IMR-90 (cell line): ENCODE results near the gene IL17A. TPM values are rescaled to one million over a fixed set of nuclear protein-coding genes. Genes with fewer than 3 reads are reported as not detected.

ENCODE experiments used
- ATAC-seq: fragments of 200-7000 bp; cut with Tn5 transposase; 2 replicates; pipeline ENCODE4 v1.9.1; 2020; ENCODE audit warnings: low read depth, mild to moderate bottlenecking, moderate library complexity
- BruUV-seq: library from RNA; stranded (reverse); fragments of 400-500 nt; replicated peaks from 2 replicates; lab custom pipeline; 2021; lab: Mats Ljungman, UMichigan
- CTCF ChIA-PET: fragments of 300-600 bp; formaldehyde crosslinking; extraction: SDS; loops from one replicate; lab custom pipeline; 2021; ENCODE audit warnings: antibody characterized with exemption; lab: Yijun Ruan, JAX
- POLR2A ChIA-PET: fragments of 300-600 bp; sonication (Branson Sonifier 250); formaldehyde crosslinking; loops from one replicate; lab custom pipeline; 2022; ENCODE audit warnings: antibody characterized with exemption; ENCODE audit not compliant: unreplicated experiment; lab: Charles Lee
- DNase-seq: peaks from one replicate; pipeline ENCODE4 v3.0.0; 2013
- H2AFZ ChIP-seq: replicated peaks from 2 replicates; pipeline ENCODE3; 2013; ENCODE audit warnings: low read length, mild to moderate bottlenecking; ENCODE audit not compliant: poor library complexity
- H2AK5ac ChIP-seq: 2 replicates; pipeline ENCODE4 v1.6.1; 2013; ENCODE audit warnings: low read depth, low read length, inconsistent platforms
- H2AK9ac ChIP-seq: replicated peaks from 2 replicates; pipeline ENCODE3; 2013; ENCODE audit warnings: mild to moderate bottlenecking, low read depth, low read length, moderate library complexity; ENCODE audit not compliant: poor library complexity
- H2BK120ac ChIP-seq: 2 replicates; pipeline ENCODE4 v1.6.1; 2013; ENCODE audit warnings: low read depth, low read length, inconsistent platforms
- H2BK15ac ChIP-seq: 3 replicates; pipeline ENCODE4 v1.6.1; 2013; ENCODE audit warnings: low read depth, low read length, inconsistent platforms
- H2BK20ac ChIP-seq: 2 replicates; pipeline ENCODE4 v1.6.1; 2013; ENCODE audit warnings: low read depth, mild to moderate bottlenecking, inconsistent platforms, low read length, moderate library complexity
- H2BK5ac ChIP-seq: 2 replicates; pipeline ENCODE4 v1.6.1; 2013; ENCODE audit warnings: mild to moderate bottlenecking, low read depth, low read length, inconsistent platforms; ENCODE audit not compliant: poor library complexity, severe bottlenecking
- H3K14ac ChIP-seq: replicated peaks from 2 replicates; pipeline ENCODE4 v1.6.1; 2013; ENCODE audit warnings: low read depth, low read length, inconsistent platforms
- H3K18ac ChIP-seq: 2 replicates; pipeline ENCODE4 v1.6.1; 2013; ENCODE audit warnings: low read depth, low read length, control low read depth
- H3K23ac ChIP-seq: 2 replicates; pipeline ENCODE4 v1.6.1; 2013; ENCODE audit warnings: low read depth, low read length, inconsistent platforms
- H3K27ac ChIP-seq: 2 replicates; pipeline ENCODE4 v1.5.1; 2013; ENCODE audit warnings: mild to moderate bottlenecking, control low read depth, low read length; ENCODE audit not compliant: insufficient read depth
- H3K27me3 ChIP-seq: 2 replicates; pipeline ENCODE4 v1.6.1; 2013; ENCODE audit warnings: low read length; ENCODE audit not compliant: control insufficient read depth, insufficient read depth
- H3K36me3 ChIP-seq: 2 replicates; pipeline ENCODE4 v1.6.1; 2013; ENCODE audit warnings: low read length, mixed read lengths; ENCODE audit not compliant: control insufficient read depth, insufficient read depth
- H3K4ac ChIP-seq: 2 replicates; pipeline ENCODE4 v1.6.1; 2013; ENCODE audit warnings: low read depth, low read length, inconsistent platforms
- H3K4me1 ChIP-seq: 2 replicates; pipeline ENCODE4 v1.6.1; 2013; ENCODE audit warnings: low read length, mixed read lengths; ENCODE audit not compliant: control insufficient read depth, insufficient read depth
- H3K4me2 ChIP-seq: 2 replicates; pipeline ENCODE4 v1.6.1; 2013; ENCODE audit warnings: low read depth, mild to moderate bottlenecking, control low read depth, low read length, moderate library complexity
- H3K4me3 ChIP-seq: 2 replicates; pipeline ENCODE4 v1.5.1; 2013; ENCODE audit warnings: low read depth, mild to moderate bottlenecking, control low read depth, low read length, moderate library complexity; ENCODE audit not compliant: insufficient read depth
- H3K56ac ChIP-seq: 2 replicates; pipeline ENCODE4 v1.6.1; 2013; ENCODE audit warnings: low read length, inconsistent platforms; ENCODE audit not compliant: insufficient read depth; ENCODE audit errors: extremely low read depth
- H3K79me1 ChIP-seq, 2 experiments: 2 replicates each; pipeline ENCODE4 v1.6.1; 2013; ENCODE audit warnings: low read length in 2 of 2, inconsistent platforms in 1 of 2, low read depth in 1 of 2
- H3K9ac ChIP-seq: 2 replicates; pipeline ENCODE4 v1.6.1; 2013; ENCODE audit warnings: low read depth, low read length, control low read depth
- H3K9me1 ChIP-seq: 2 replicates; pipeline ENCODE4 v1.6.1; 2013; ENCODE audit warnings: low read length, inconsistent platforms; ENCODE audit not compliant: insufficient read depth
- H3K9me3 ChIP-seq: 2 replicates; pipeline ENCODE4 v1.6.1; 2013; ENCODE audit warnings: low read length; ENCODE audit not compliant: control insufficient read depth, insufficient read depth
- H4K20me1 ChIP-seq: 2 replicates; pipeline ENCODE4 v1.6.1; 2013; ENCODE audit warnings: low read length, inconsistent platforms; ENCODE audit not compliant: insufficient read depth
- H4K5ac ChIP-seq: 2 replicates; pipeline ENCODE4 v1.6.1; 2013; ENCODE audit warnings: mild to moderate bottlenecking, low read depth, low read length, control low read depth
- H4K8ac ChIP-seq, 2 experiments: 2 replicates each; pipeline ENCODE4 v1.6.1; 2013; ENCODE audit warnings: low read depth in 2 of 2, low read length in 2 of 2, control low read depth in 1 of 2, inconsistent platforms in 1 of 2
- H4K91ac ChIP-seq: 2 replicates; pipeline ENCODE4 v1.6.1; 2013; ENCODE audit warnings: low read depth, low read length, inconsistent platforms; ENCODE audit not compliant: insufficient read depth
- BHLHE40 ChIP-seq: fragments of 150-350 bp; IDR thresholded peaks from 2 replicates; pipeline ENCODE4 v1.6.1; 2016; ENCODE audit warnings: mild to moderate bottlenecking, low read depth, low read length
- CEBPB ChIP-seq: IDR thresholded peaks from 2 replicates; pipeline ENCODE4 v1.6.1; 2012; ENCODE audit warnings: low read depth, low read length, improper control_type of control experiment
- MAFK ChIP-seq: IDR thresholded peaks from 2 replicates; pipeline ENCODE4 v1.6.1; 2012; ENCODE audit warnings: low read depth, low read length, improper control_type of control experiment
- MAZ ChIP-seq: IDR thresholded peaks from 2 replicates; pipeline ENCODE4 v1.6.1; 2012; ENCODE audit warnings: low read depth, mild to moderate bottlenecking, low read length, improper control_type of control experiment, moderate library complexity, borderline replicate concordance
- MXI1 ChIP-seq: IDR thresholded peaks from 2 replicates; pipeline ENCODE4 v1.6.1; 2012; ENCODE audit warnings: low read depth, mild to moderate bottlenecking, low read length, moderate library complexity, borderline replicate concordance
- NFE2L2 ChIP-seq: fragments of 150-350 bp; IDR thresholded peaks from 2 replicates; pipeline ENCODE4 v1.6.1; 2016; ENCODE audit warnings: low read depth, mild to moderate bottlenecking, low read length
- POLR2A ChIP-seq: IDR thresholded peaks from 2 replicates; pipeline ENCODE4 v1.6.1; 2012; ENCODE audit warnings: mild to moderate bottlenecking, low read depth, low read length
- RAD21 ChIP-seq: IDR thresholded peaks from 2 replicates; pipeline ENCODE4 v1.6.1; 2012; ENCODE audit warnings: low read length, improper control_type of control experiment
- RCOR1 ChIP-seq: IDR thresholded peaks from 2 replicates; pipeline ENCODE4 v1.6.1; 2012; ENCODE audit warnings: mild to moderate bottlenecking, low read length, improper control_type of control experiment; ENCODE audit not compliant: insufficient replicate concordance
- RFX5 ChIP-seq: IDR thresholded peaks from 2 replicates; pipeline ENCODE4 v1.8.0; 2012; ENCODE audit warnings: low read depth, mild to moderate bottlenecking, low read length, moderate library complexity
- SMC3 ChIP-seq: fragments of 150-350 bp; IDR thresholded peaks from 2 replicates; pipeline ENCODE4 v1.6.1; 2016; ENCODE audit warnings: low read depth, mild to moderate bottlenecking, antibody characterized with exemption, low read length, moderate library complexity
- WGBS, 2 experiments: methylation state at CpG; one replicate each; pipeline versions ENCODE4 v1.1.5 to v1.1.7; 2013; ENCODE audit warnings: missing lambda C conversion rate in 2 of 2; ENCODE audit not compliant: insufficient read length in 1 of 2; ENCODE audit errors: extremely low coverage in 2 of 2; 5-methylcytosine and 5-hydroxymethylcytosine counted together
- dilution Hi-C: fragments of 300-500 bp; cut with HindIII; formaldehyde crosslinking; loops from one replicate; pipeline ENCODE4 v1.14.3; 2018; ENCODE audit warnings: low sequenced_read_pairs; ENCODE audit not compliant: unreplicated experiment
- in situ Hi-C: fragments of 300-500 bp; cut with MboI; formaldehyde crosslinking; loops from 3 replicates; pipeline ENCODE4 v1.14.3; 2019; ENCODE audit warnings: low sequenced_read_pairs, inconsistent platforms, mixed read lengths
- intact Hi-C: fragments of 100-400 bp; cut with micrococcal nuclease; formaldehyde crosslinking; loops from 2 replicates; pipeline ENCODE4 v1.10.0; 2022
- polyA plus RNA-seq, 3 experiments: library from polyadenylated mRNA; depleted of rRNA; stranded (reverse); fragments of >200 nt; gene quantifications; 2 replicates each; pipeline ENCODE4 v1.2.3, GENCODE V29; 2012; ENCODE audit warnings: low replicate concordance in 1 of 3
- total RNA-seq: library from RNA; depleted of rRNA; stranded (reverse); fragments of >200 nt; gene quantifications from 2 replicates; pipeline ENCODE4 v1.2.3, GENCODE V29; 2012
- TF ChIP-seq, protein P1 (sequence below): fragments of 150-350 bp; IDR thresholded peaks from 2 replicates; pipeline ENCODE4 v1.6.1; 2017; ENCODE audit warnings: mild to moderate bottlenecking, antibody characterized with exemption, low read length, low read depth
- TF ChIP-seq, protein P2 (sequence below): fragments of 150-350 bp; IDR thresholded peaks from 2 replicates; pipeline ENCODE4 v1.6.1; 2016; ENCODE audit warnings: low read depth, mild to moderate bottlenecking, low read length, moderate library complexity, borderline replicate concordance
- TF ChIP-seq, protein P3 (sequence below): conservative IDR thresholded peaks from 2 replicates; pipeline ENCODE4 v1.5.1; 2012; ENCODE audit warnings: mild to moderate bottlenecking, low read depth, low read length, improper control_type of control experiment

Gene IL17A
- total and polyA plus RNA-seq, 2 of the 4 experiments (the other 2 are of a cell fraction), result not detected

DNA sequence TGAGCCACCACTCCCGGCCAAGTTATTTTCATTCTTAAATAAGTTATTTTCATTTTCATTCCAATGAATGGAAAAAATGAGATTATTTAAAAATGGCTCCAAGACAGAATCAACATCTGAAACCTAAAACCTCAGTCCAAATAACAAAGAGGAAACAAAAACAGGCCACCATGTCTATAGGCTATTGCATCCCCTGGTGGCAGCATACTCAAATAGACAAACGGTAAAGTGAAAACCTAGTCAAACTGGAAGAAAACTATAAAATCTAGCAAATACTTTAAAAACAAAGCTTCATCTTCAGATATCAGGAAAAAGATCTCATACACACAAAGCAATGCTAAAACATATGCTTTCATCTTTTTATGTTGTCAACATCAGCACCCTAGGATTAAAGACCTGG, 20.9 kb downstream of the IL17A start:
- H4K8ac ChIP-seq, result no peak overlapping the region
- no peak overlapping the region for H4K5ac ChIP-seq
- H2AK9ac ChIP-seq, result no peak overlapping the region
- H3K4me1 ChIP-seq, result no peaks in the 10 kb centered on the region
- in situ Hi-C loops (no loop called here), intact Hi-C loops (no loop called here), dilution Hi-C loops (no loop called here)
- ATAC-seq (no peak), DNase-seq (no peak)
- no peaks in the 10 kb centered on the region for H3K36me3 ChIP-seq
- no peak overlapping the region for H2BK120ac ChIP-seq
- no CpG with 5 or more reads among the region's 2 CpGs for WGBS, 2 experiments
- no peak overlapping the region for H2BK15ac ChIP-seq
- no peak overlapping the region for H3K9ac ChIP-seq
- H3K14ac ChIP-seq, result no peak overlapping the region
- no peak overlapping the region for H3K4me3 ChIP-seq
- no peak for TF ChIP-seq RAD21
- no peak for TF ChIP-seq RCOR1
- TF ChIP-seq RFX5, result no peak
- TF ChIP-seq CEBPB, result no peak
- TF ChIP-seq, protein P1, sequence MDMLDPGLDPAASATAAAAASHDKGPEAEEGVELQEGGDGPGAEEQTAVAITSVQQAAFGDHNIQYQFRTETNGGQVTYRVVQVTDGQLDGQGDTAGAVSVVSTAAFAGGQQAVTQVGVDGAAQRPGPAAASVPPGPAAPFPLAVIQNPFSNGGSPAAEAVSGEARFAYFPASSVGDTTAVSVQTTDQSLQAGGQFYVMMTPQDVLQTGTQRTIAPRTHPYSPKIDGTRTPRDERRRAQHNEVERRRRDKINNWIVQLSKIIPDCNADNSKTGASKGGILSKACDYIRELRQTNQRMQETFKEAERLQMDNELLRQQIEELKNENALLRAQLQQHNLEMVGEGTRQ, result no peak
- no peak for TF ChIP-seq NFE2L2
- TF ChIP-seq, protein P2, sequence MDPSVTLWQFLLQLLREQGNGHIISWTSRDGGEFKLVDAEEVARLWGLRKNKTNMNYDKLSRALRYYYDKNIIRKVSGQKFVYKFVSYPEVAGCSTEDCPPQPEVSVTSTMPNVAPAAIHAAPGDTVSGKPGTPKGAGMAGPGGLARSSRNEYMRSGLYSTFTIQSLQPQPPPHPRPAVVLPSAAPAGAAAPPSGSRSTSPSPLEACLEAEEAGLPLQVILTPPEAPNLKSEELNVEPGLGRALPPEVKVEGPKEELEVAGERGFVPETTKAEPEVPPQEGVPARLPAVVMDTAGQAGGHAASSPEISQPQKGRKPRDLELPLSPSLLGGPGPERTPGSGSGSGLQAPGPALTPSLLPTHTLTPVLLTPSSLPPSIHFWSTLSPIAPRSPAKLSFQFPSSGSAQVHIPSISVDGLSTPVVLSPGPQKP, result no peak
- no peak for TF ChIP-seq MAFK
- TF ChIP-seq BHLHE40, result no peak
- no peak for TF ChIP-seq SMC3
- TF ChIP-seq MAZ, result no peak
- no peak for TF ChIP-seq MXI1
- TF ChIP-seq POLR2A, result no peak
- TF ChIP-seq, protein P3, sequence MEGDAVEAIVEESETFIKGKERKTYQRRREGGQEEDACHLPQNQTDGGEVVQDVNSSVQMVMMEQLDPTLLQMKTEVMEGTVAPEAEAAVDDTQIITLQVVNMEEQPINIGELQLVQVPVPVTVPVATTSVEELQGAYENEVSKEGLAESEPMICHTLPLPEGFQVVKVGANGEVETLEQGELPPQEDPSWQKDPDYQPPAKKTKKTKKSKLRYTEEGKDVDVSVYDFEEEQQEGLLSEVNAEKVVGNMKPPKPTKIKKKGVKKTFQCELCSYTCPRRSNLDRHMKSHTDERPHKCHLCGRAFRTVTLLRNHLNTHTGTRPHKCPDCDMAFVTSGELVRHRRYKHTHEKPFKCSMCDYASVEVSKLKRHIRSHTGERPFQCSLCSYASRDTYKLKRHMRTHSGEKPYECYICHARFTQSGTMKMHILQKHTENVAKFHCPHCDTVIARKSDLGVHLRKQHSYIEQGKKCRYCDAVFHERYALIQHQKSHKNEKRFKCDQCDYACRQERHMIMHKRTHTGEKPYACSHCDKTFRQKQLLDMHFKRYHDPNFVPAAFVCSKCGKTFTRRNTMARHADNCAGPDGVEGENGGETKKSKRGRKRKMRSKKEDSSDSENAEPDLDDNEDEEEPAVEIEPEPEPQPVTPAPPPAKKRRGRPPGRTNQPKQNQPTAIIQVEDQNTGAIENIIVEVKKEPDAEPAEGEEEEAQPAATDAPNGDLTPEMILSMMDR, result no peak
- H3K9me1 ChIP-seq, result no peaks in the 10 kb centered on the region
- H3K4ac ChIP-seq, result no peak overlapping the region
- H3K23ac ChIP-seq, result no peak overlapping the region
- H2BK5ac ChIP-seq, result no peak overlapping the region
- H3K18ac ChIP-seq, result no peak overlapping the region
- BruUV-seq, result no TSS peak
- H2AFZ ChIP-seq, result no peak overlapping the region
- no peaks in the 10 kb centered on the region for H4K20me1 ChIP-seq
- no peaks in the 10 kb centered on the region for H3K9me3 ChIP-seq
- no peak overlapping the region for H2BK20ac ChIP-seq
- no peak overlapping the region for H3K27ac ChIP-seq
- no peak overlapping the region for H2AK5ac ChIP-seq
- H3K56ac ChIP-seq, result no peak overlapping the region
- H3K79me1 ChIP-seq, result no peaks in the 10 kb centered on the region
- ChIA-PET POLR2A (no interaction called here), CTCF (no interaction called here)
- H3K27me3 ChIP-seq, result no peaks in the 10 kb centered on the region
- no peak overlapping the region for H3K4me2 ChIP-seq
- no peak overlapping the region for H4K91ac ChIP-seq
